Fibroblast of lung (primary cell): ENCODE measurements around the gene OTOGL. TPM values are rescaled to one million over a fixed set of nuclear protein-coding genes. Genes with fewer than 3 reads are reported as not detected.
A peak's percentile ranks its signal among the peaks of the same experiment; 100 is the strongest.

Experiments
- DNase-seq, 2 donors: peaks; one replicate each; pipeline versions ENCODE4 v3.0.0 to v3.0.0-alpha.2; 2010; ENCODE audit warnings: low read depth in 2 of 2
- H2AFZ ChIP-seq: 2 replicates; pipeline ENCODE4 v1.5.1; 2012; ENCODE audit warnings: low read length, control low read depth, inconsistent platforms
- H3K27ac ChIP-seq: 2 replicates; pipeline ENCODE4 v1.5.1; 2011; ENCODE audit warnings: low read length, control low read depth; ENCODE audit not compliant: insufficient read depth
- H3K27me3 ChIP-seq: 2 replicates; pipeline ENCODE4 v1.5.1; 2011; ENCODE audit warnings: mild to moderate bottlenecking, low read length; ENCODE audit not compliant: control insufficient read depth, insufficient read depth
- H3K36me3 ChIP-seq: 2 replicates; pipeline ENCODE4 v1.5.1; 2011; ENCODE audit warnings: low read length; ENCODE audit not compliant: control insufficient read depth, insufficient read depth
- H3K4me1 ChIP-seq: 2 replicates; pipeline ENCODE4 v1.5.1; 2011; ENCODE audit warnings: low read length; ENCODE audit not compliant: control insufficient read depth, insufficient read depth; ENCODE audit errors: extremely low read depth
- H3K4me2 ChIP-seq: 2 replicates; pipeline ENCODE4 v1.5.1; 2011; ENCODE audit warnings: low read length, control low read depth; ENCODE audit not compliant: insufficient read depth; ENCODE audit errors: extremely low read depth
- H3K4me3 ChIP-seq, 4 experiments: fragments of 200-600 bp in 1 of 4; sonication (generic) in 1 of 4; replicated peaks in 1 of 4; 2 replicates each; pipeline ENCODE4 v1.5.1; 2011 to 2016; ENCODE audit warnings: low read length in 4 of 4, low read depth in 3 of 4, mild to moderate bottlenecking in 3 of 4, control low read depth in 2 of 4, inconsistent platforms in 1 of 4, mixed read lengths in 1 of 4; ENCODE audit not compliant: insufficient read depth in 1 of 4; ENCODE audit errors: control extremely low read depth in 1 of 4
- H3K79me2 ChIP-seq: 2 replicates; pipeline ENCODE4 v1.5.1; 2012; ENCODE audit warnings: mild to moderate bottlenecking, low read length, inconsistent platforms; ENCODE audit not compliant: control insufficient read depth, insufficient read depth
- H3K9ac ChIP-seq: 2 replicates; pipeline ENCODE4 v1.5.1; 2011; ENCODE audit warnings: mild to moderate bottlenecking, low read length, control low read depth; ENCODE audit not compliant: insufficient read depth
- H3K9me3 ChIP-seq: 2 replicates; pipeline ENCODE4 v1.5.1; 2012; ENCODE audit warnings: low read depth, low read length; ENCODE audit not compliant: control insufficient read depth, insufficient read depth
- H4K20me1 ChIP-seq: 2 replicates; pipeline ENCODE4 v1.5.1; 2011; ENCODE audit warnings: low read length; ENCODE audit not compliant: control insufficient read depth, insufficient read depth; ENCODE audit errors: extremely low read depth
- CTCF ChIP-seq, 2 donors: IDR thresholded peaks in 1 of 2; conservative IDR thresholded peaks in 1 of 2; 1 replicate in 1 of 2; 2 replicates in 1 of 2; pipeline ENCODE4 v1.5.1; 2011 to 2012; ENCODE audit warnings: low read length in 2 of 2, control low read depth in 1 of 2, inconsistent platforms in 1 of 2, low read depth in 1 of 2, mild to moderate bottlenecking in 1 of 2
- EZH2 ChIP-seq: IDR thresholded peaks from 2 replicates; pipeline ENCODE4 v1.5.1; 2012; ENCODE audit warnings: low read length, control low read depth, mild to moderate bottlenecking; ENCODE audit errors: missing control alignments
- polyA plus RNA-seq, 2 donors: library from polyadenylated mRNA; depleted of rRNA in 1 of 2; stranded (reverse) in 1 of 2; unstranded in 1 of 2; fragments of >200 nt; gene quantifications; 2 replicates each; pipeline ENCODE4 v1.2.1, GENCODE V29; 2011 to 2012; ENCODE audit warnings: missing spikeins in 1 of 2
- total RNA-seq: library from RNA; depleted of rRNA; stranded (reverse); fragments of >200 nt; gene quantifications from 2 replicates; pipeline ENCODE4 v1.2.1, GENCODE V29; 2014

OTOGL gene
- total and polyA plus RNA-seq, 2 donors (not counting 1 experiment from before 2014, with no cell fraction given), result 0.15 to 0.17 TPM

GRCh38 chr12:80056232-80056631 is 43.1 kb upstream of the OTOGL start:
- Histone ChIP-seq H3K4me1 (peaks cover 3% of the 10 kb centered on the region), H3K27me3 (no peaks in the 10 kb centered on the region), H3K4me3 (no peak overlapping the region), H3K36me3 (no peaks in the 10 kb centered on the region), H3K4me2 (no peak overlapping the region), H4K20me1 (no peaks in the 10 kb centered on the region), H2AFZ (no peak overlapping the region), H3K79me2 (no peaks in the 10 kb centered on the region), H3K27ac (no peak overlapping the region), H3K9ac (no peak overlapping the region), H3K9me3 (no peaks in the 10 kb centered on the region)
- TF ChIP-seq CTCF (conservative IDR thresholded peaks at IDR 0.05 in 1 of 2, IDR thresholded peaks at IDR 0.05 in 1 of 2; ENCODE audit: low read depth in 1 of 2, low read length in 2 of 2), result no peak
- no peak for TF ChIP-seq EZH2
- no peak for DNase-seq

DNA sequence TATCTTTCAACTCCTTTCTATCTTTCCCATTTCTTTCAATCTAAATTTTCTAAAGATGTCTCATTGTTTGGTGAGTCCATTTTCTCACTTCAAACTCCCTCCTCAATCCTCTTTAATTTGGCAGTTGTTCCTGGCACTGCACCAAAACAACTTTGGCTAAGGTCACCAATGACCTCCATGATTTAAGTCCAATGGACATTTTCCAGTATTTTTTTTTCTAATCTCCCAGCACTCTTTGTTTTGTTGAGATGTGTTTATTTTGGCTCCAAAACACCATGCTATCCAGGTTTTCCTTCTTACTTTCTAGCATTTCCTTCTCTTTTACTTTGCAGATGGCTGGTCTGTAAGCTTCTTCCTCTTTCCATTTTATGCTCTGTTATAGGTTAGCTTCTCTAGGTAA is 42.5 kb upstream of the OTOGL start:
- Histone ChIP-seq H3K9ac (no peak overlapping the region), H3K4me2 (no peak overlapping the region), H3K4me1 (peaks cover 3% of the 10 kb centered on the region), H3K27ac (no peak overlapping the region), H3K36me3 (no peaks in the 10 kb centered on the region), H4K20me1 (no peaks in the 10 kb centered on the region), H2AFZ (no peak overlapping the region), H3K79me2 (no peaks in the 10 kb centered on the region), H3K9me3 (no peaks in the 10 kb centered on the region), H3K4me3 (no peak overlapping the region), H3K27me3 (no peaks in the 10 kb centered on the region)
- TF ChIP-seq EZH2, result no peak
- TF ChIP-seq CTCF (conservative IDR thresholded peaks at IDR 0.05 in 1 of 2, IDR thresholded peaks at IDR 0.05 in 1 of 2; ENCODE audit: low read depth in 1 of 2, low read length in 2 of 2), result no peak
- peak; percentile 79 to 86 for DNase-seq

- Histone ChIP-seq H2AFZ (no peak overlapping the region), H3K27me3 (no peaks in the 10 kb centered on the region), H3K27ac (no peak overlapping the region), H3K9ac (no peak overlapping the region), H3K9me3 (no peaks in the 10 kb centered on the region), H3K4me3 (no peak overlapping the region), H3K79me2 (no peaks in the 10 kb centered on the region), H3K4me2 (no peak overlapping the region), H3K36me3 (no peaks in the 10 kb centered on the region), H3K4me1 (peaks cover under 1% of the 10 kb centered on the region), H4K20me1 (no peaks in the 10 kb centered on the region)
- no peak for DNase-seq
- TF ChIP-seq CTCF (conservative IDR thresholded peaks at IDR 0.05 in 1 of 2, IDR thresholded peaks at IDR 0.05 in 1 of 2; ENCODE audit: low read depth in 1 of 2, low read length in 2 of 2) (no peak), EZH2 (no peak)
Observed at GRCh38 chr12:80058586-80058985, 40.8 kb upstream of the OTOGL start.
